Ishikawa (cell line): ENCODE results near the gene MAP3K19.

Source experiments
- CEBPB ChIP-seq: IDR thresholded peaks from 2 replicates; pipeline ENCODE4 v1.6.1; 2012
- CREB1 ChIP-seq: IDR thresholded peaks from 2 replicates; pipeline ENCODE4 v1.6.1; 2012; ENCODE audit warnings: low read depth
- EGR1 ChIP-seq: IDR thresholded peaks from 2 replicates; pipeline ENCODE4 v1.6.1; 2012
- EP300 ChIP-seq: IDR thresholded peaks from 2 replicates; pipeline ENCODE4 v1.6.1; 2012; ENCODE audit warnings: borderline replicate concordance
- FOXM1 ChIP-seq: IDR thresholded peaks from 2 replicates; pipeline ENCODE4 v1.6.1; 2012; ENCODE audit warnings: low read depth, borderline replicate concordance
- MAX ChIP-seq: IDR thresholded peaks from 2 replicates; pipeline ENCODE4 v1.6.1; 2012
- NFIC ChIP-seq: IDR thresholded peaks from 2 replicates; pipeline ENCODE4 v1.6.1; 2012
- RAD21 ChIP-seq: IDR thresholded peaks from 2 replicates; pipeline ENCODE4 v1.6.1; 2012; ENCODE audit warnings: low read depth
- REST ChIP-seq: IDR thresholded peaks from 2 replicates; pipeline ENCODE4 v1.6.1; 2012; ENCODE audit warnings: low read depth, mild to moderate bottlenecking
- TAF1 ChIP-seq: IDR thresholded peaks from 2 replicates; pipeline ENCODE4 v1.6.1; 2012; ENCODE audit warnings: low read depth, mild to moderate bottlenecking
- TCF12 ChIP-seq: IDR thresholded peaks from 2 replicates; pipeline ENCODE4 v1.6.1; 2012; ENCODE audit warnings: low read depth
- TEAD4 ChIP-seq: IDR thresholded peaks from 2 replicates; pipeline ENCODE4 v1.6.1; 2012
- YY1 ChIP-seq: IDR thresholded peaks from 2 replicates; pipeline ENCODE4 v1.6.1; 2012; ENCODE audit warnings: low read depth
- ZBTB7A ChIP-seq: IDR thresholded peaks from 2 replicates; pipeline ENCODE4 v1.6.1; 2012; ENCODE audit warnings: low read depth
- TF ChIP-seq, protein P1 (sequence below): IDR thresholded peaks from 2 replicates; pipeline ENCODE4 v1.6.1; 2012

The MAP3K19 gene

GRCh38 chr2:135011633-135012032 is 35.6 kb downstream of the MAP3K19 start:
- TF ChIP-seq ZBTB7A (no peak), MAX (no peak), EP300 (no peak), YY1 (no peak), REST (no peak), TAF1 (no peak), TCF12 (no peak), CEBPB (no peak), RAD21 (no peak), FOXM1 (no peak), EGR1 (no peak), TEAD4 (no peak), NFIC (no peak), CREB1 (no peak)
- TF ChIP-seq, protein P1, sequence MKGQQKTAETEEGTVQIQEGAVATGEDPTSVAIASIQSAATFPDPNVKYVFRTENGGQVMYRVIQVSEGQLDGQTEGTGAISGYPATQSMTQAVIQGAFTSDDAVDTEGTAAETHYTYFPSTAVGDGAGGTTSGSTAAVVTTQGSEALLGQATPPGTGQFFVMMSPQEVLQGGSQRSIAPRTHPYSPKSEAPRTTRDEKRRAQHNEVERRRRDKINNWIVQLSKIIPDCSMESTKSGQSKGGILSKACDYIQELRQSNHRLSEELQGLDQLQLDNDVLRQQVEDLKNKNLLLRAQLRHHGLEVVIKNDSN = no peak

- TF ChIP-seq TEAD4 (no peak), RAD21 (no peak), NFIC (no peak), ZBTB7A (no peak), REST (no peak)
These were observed 36.9 kb downstream of the MAP3K19 start for GRCh38 chr2:135010200-135010942.

DNA sequence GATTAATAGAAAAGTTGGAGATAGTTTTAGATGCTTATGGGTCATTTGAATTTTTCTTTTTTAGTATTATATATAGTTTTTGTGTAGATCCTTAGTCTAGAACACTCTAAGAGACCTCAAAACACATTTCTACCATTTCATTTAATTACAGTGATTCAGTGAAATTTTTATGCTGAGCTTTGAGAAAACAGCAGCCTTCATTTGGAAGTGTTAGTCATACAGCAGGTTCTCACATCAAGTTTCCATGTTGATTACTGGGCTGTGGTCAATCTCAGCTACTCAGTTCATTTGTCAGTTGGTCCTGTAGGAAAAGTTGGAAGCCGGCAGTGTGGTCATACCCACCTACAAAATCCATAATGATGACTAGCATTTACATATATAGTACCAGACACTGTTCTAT is 37.9 kb downstream of the MAP3K19 start:
- TF ChIP-seq ZBTB7A = no peak
- TF ChIP-seq, protein P1 = no peak
- no peak for TF ChIP-seq CEBPB
- no peak for TF ChIP-seq TCF12
- TF ChIP-seq NFIC = no peak
- TF ChIP-seq MAX = no peak
- TF ChIP-seq TEAD4 = no peak
- TF ChIP-seq RAD21 = no peak
- no peak for TF ChIP-seq YY1
- no peak for TF ChIP-seq EGR1
- no peak for TF ChIP-seq FOXM1
- no peak for TF ChIP-seq CREB1
- no peak for TF ChIP-seq EP300
- TF ChIP-seq TAF1 = no peak
- TF ChIP-seq REST = no peak

GRCh38 chr2:135005753-135006152 is 41.5 kb downstream of the MAP3K19 start:
- TF ChIP-seq TAF1 (no peak), EP300 (no peak), CREB1 (no peak), NFIC (no peak), ZBTB7A (no peak), MAX (no peak), REST (no peak), YY1 (no peak), FOXM1 (no peak), CEBPB (no peak), RAD21 (no peak)
- TF ChIP-seq, protein P1 = no peak
